Mesothelial cell of epicardium (in vitro differentiated cells): ENCODE measurements around the gene ANKRD18B. TPM values are rescaled to one million over a fixed set of nuclear protein-coding genes. Genes with fewer than 3 reads are reported as not detected.
"Not testable (repeated sequence)": the region's sequence is repeated elsewhere in the genome, so short reads cannot be mapped to it uniquely, and the experiment has no call there.

Experiments used
- DNase-seq, 2 experiments: peaks; one replicate each; pipeline ENCODE4 v3.0.0; 2021; ENCODE audit warnings: low spot score in 2 of 2; ENCODE audit not compliant: unreplicated experiment in 2 of 2
- H3K27ac Mint-ChIP-seq: 2 replicates; pipeline ENCODE4 v1.8.0; 2021; ENCODE audit warnings: mixed read lengths
- H3K27me3 Mint-ChIP-seq: 2 replicates; pipeline ENCODE4 v1.8.0; 2021; ENCODE audit warnings: low read depth, mixed read lengths
- H3K36me3 Mint-ChIP-seq: 2 replicates; pipeline ENCODE4 v1.8.0; 2021; ENCODE audit warnings: mixed read lengths
- H3K4me1 Mint-ChIP-seq: 2 replicates; pipeline ENCODE4 v1.8.0; 2021; ENCODE audit warnings: mixed read lengths
- H3K4me3 Mint-ChIP-seq: 2 replicates; pipeline ENCODE4 v1.8.0; 2021; ENCODE audit warnings: mild to moderate bottlenecking, moderate library complexity, mixed read lengths
- H3K9me3 Mint-ChIP-seq: 2 replicates; pipeline ENCODE4 v1.8.0; 2021; ENCODE audit warnings: mixed read lengths
- total RNA-seq: library from RNA; stranded (reverse); gene quantifications from 3 replicates; pipeline ENCODE4 v1.2.1, GENCODE V29; 2021

Gene ANKRD18B
- total RNA-seq, 1 donor from 2014 or later, result 1.6 TPM

- H3K27ac Mint-ChIP-seq, DNase-seq, H3K9me3 Mint-ChIP-seq, H3K4me3 Mint-ChIP-seq, H3K36me3 Mint-ChIP-seq, H3K27me3 Mint-ChIP-seq: not testable (repeated sequence)
- peaks cover 17% of the 10 kb centered on the region for H3K4me1 Mint-ChIP-seq
Measured at GRCh38 chr9:33551183-33551582, 27.1 kb downstream of the ANKRD18B start.

DNA sequence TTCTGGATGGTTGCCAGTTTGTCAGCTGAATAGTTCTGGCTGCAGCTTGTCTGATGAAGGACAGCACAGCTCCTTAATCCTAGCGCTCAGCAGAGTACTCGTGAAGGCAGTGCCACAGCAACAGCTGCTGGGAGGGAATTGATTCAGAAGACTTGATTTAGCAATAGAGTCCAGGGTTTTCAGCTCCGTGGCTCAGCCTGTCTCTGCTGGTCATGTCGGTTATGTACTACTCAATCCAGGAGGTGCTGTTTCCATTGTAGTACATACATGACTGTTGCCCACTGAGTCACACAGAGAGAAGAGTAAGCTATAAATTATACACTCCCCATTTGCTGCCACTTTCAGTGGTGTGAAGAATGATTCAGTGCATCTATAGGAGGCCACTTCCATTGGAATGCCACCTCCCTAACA, 28.3 kb downstream of the ANKRD18B start:
- not testable (repeated sequence) for H3K27ac Mint-ChIP-seq, H3K4me3 Mint-ChIP-seq, H3K36me3 Mint-ChIP-seq, DNase-seq, H3K9me3 Mint-ChIP-seq, H3K27me3 Mint-ChIP-seq
- peaks cover 17% of the 10 kb centered on the region for H3K4me1 Mint-ChIP-seq

- H3K27me3 Mint-ChIP-seq, H3K4me3 Mint-ChIP-seq, H3K4me1 Mint-ChIP-seq, H3K27ac Mint-ChIP-seq, H3K9me3 Mint-ChIP-seq, H3K36me3 Mint-ChIP-seq, DNase-seq: not testable (repeated sequence)
Measured at GRCh38 chr9:33560217-33560616, 36.2 kb downstream of the ANKRD18B start.

DNA sequence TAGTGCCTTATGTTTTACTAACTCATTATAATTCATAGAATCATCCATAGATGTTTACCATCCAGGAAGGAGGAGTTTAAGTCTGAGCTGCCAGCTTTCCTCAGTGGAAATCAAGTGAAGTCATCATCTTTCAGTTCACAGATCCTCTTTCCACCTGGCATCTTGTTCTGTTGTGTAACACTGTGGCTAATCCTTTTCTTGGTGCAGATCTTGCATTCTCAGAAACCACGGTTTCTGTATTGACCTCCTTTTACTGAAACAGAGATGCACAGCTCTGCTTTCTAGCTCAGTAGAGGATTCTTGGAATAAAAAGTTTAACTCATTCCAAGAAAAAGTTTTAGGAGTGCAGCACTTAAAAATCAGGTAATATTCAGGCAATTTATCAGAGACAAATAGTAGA, 38.1 kb downstream of the ANKRD18B start:
- not testable (repeated sequence) for H3K4me3 Mint-ChIP-seq, H3K27ac Mint-ChIP-seq, DNase-seq, H3K36me3 Mint-ChIP-seq, H3K9me3 Mint-ChIP-seq, H3K4me1 Mint-ChIP-seq, H3K27me3 Mint-ChIP-seq

GRCh38 chr9:33567776-33568175, 43.7 kb downstream of the ANKRD18B start:
- H3K4me3 Mint-ChIP-seq, H3K27me3 Mint-ChIP-seq, H3K36me3 Mint-ChIP-seq, H3K27ac Mint-ChIP-seq, H3K4me1 Mint-ChIP-seq, DNase-seq, H3K9me3 Mint-ChIP-seq: not testable (repeated sequence)

GRCh38 chr9:33577786-33578185, 53.7 kb downstream of the ANKRD18B start:
- not testable (repeated sequence) for DNase-seq

DNA sequence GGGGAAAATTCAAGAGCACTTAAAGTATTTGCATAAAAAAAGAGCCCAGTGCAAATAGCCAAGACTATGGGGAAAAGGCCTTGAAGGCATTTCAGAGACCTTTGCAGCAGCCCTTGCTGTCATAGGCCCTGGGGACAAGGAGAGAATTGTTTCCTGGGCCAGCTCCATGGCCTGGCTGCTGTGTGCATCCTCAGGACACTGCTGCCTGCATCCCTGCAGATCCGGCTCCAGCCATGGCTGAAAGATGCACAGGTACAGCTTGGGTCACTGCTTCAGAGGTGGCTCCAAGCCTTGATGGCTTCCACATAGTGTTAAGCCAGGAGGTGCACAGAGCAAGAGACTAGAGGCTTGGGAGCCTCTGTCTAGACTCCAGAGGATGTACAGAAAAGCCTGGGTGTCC, 55.9 kb downstream of the ANKRD18B start:
- not testable (repeated sequence) for H3K4me3 Mint-ChIP-seq, H3K36me3 Mint-ChIP-seq, H3K9me3 Mint-ChIP-seq, H3K27ac Mint-ChIP-seq, DNase-seq, H3K4me1 Mint-ChIP-seq, H3K27me3 Mint-ChIP-seq

More at GRCh38 chr9:33577786-33578185, 53.7 kb downstream of the ANKRD18B start:
- not testable (repeated sequence) for H3K36me3 Mint-ChIP-seq, H3K4me1 Mint-ChIP-seq, H3K9me3 Mint-ChIP-seq, H3K4me3 Mint-ChIP-seq, H3K27ac Mint-ChIP-seq, H3K27me3 Mint-ChIP-seq

DNA sequence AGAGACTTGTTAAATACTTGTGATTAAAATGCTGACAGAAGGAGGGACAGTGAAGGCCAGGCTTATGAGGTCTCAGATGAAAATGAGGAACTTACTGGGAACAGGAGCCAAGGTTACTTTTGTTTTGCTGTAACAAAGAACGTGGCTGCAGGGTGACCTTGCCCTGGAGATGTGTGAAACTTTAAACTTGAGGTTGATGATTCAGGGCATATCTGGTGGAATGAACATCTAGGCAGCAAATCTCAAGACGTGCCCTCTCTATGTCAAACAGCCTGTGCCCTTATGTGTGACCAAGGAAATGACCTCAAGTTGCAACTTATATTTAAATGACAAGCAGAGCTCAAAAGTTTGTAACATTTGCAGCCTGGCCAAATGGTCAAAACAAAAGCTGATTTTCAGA, 58.6 kb downstream of the ANKRD18B start:
- peaks cover 11% of the 10 kb centered on the region for H3K27me3 Mint-ChIP-seq
- DNase-seq, H3K36me3 Mint-ChIP-seq, H3K27ac Mint-ChIP-seq, H3K4me1 Mint-ChIP-seq, H3K4me3 Mint-ChIP-seq, H3K9me3 Mint-ChIP-seq: not testable (repeated sequence)

DNA sequence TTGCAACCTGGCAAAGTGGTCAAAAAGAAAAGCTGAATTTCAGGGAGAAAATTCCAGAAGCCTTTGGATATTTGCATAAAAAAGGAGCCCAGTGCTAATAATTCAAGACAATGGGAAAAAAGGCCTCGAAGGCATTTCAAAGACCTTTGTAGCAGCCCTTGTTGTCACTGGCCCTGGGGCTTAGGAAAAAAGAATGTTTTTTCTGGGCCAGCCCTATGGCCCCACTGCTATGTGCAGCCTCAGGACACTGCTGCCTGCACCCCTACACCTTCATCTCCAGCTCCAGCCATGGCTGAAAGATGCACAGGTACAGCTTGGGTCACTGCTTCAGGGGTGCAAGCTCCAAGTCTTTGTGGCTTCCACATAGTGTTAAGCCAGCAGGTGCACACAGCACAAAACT, 62.1 kb downstream of the ANKRD18B start:
- not testable (repeated sequence) for H3K4me1 Mint-ChIP-seq, DNase-seq, H3K4me3 Mint-ChIP-seq, H3K9me3 Mint-ChIP-seq, H3K36me3 Mint-ChIP-seq, H3K27ac Mint-ChIP-seq
- peaks cover 13% of the 10 kb centered on the region for H3K27me3 Mint-ChIP-seq

DNA sequence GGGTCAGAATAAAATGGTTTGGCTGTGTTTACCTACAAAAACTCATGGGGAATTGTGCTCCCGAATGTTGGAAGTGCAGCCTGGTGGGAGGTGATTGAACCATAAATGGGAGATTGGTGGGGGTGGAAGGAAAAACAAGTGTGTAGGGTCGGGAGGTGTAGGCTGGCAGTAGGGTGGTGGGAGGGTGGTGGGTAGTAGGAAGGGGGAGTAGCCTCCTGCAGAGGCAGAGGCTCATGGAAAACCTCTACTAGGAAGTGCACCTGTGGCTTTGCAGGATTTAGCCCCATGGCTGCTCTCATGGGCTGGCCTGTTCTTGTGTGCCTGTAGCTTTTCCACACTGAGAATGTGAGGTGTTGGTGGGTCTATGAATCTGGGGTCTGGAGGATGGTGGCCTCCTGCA, 63.7 kb downstream of the ANKRD18B start:
- not testable (repeated sequence) for H3K4me3 Mint-ChIP-seq, H3K27ac Mint-ChIP-seq, DNase-seq, H3K36me3 Mint-ChIP-seq, H3K4me1 Mint-ChIP-seq, H3K9me3 Mint-ChIP-seq
- H3K27me3 Mint-ChIP-seq, result peaks cover 17% of the 10 kb centered on the region

DNA sequence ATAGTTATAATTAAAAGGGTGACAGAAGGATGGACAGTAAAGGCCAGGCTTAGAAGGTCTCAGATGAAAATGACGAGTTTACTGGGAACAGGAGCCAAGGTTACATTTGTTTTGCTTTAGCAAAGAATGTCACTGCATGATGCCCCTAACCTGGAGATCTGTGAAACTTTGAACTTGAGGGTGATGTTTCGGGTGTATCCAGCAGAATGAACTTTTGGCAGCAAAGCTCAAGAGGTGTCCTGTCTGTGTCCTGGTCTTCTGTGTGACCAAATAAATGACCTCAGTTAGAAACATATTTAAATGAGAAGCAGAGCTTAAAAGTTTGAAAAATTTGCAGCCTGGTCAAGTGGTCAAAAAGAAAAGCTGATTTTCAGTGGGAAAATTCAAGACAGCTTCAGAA, 64.8 kb downstream of the ANKRD18B start:
- DNase-seq, H3K9me3 Mint-ChIP-seq, H3K27ac Mint-ChIP-seq, H3K36me3 Mint-ChIP-seq, H3K4me3 Mint-ChIP-seq, H3K4me1 Mint-ChIP-seq: not testable (repeated sequence)
- H3K27me3 Mint-ChIP-seq, result peaks cover 23% of the 10 kb centered on the region

DNA sequence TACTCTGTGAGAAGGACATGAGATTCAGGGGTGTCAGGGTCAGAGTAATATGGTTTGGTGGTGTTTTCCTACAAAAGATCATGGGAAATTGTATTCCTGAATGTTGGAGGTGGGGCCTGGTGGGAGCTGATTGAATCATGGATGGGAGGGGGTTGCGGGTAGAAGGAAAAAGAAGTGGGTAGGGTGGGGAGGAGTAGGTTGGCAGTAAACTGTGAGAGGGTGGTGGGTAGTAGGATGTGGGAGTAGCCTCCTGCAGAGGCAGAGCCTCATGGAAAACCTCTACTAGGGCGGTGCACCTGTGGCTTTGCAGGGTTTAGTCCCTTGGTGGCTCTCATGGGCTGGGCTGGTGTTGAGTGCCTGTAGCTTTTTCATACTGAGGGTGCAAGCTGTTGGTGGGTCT, 66.8 kb downstream of the ANKRD18B start:
- H3K36me3 Mint-ChIP-seq, H3K4me1 Mint-ChIP-seq, H3K27ac Mint-ChIP-seq, H3K9me3 Mint-ChIP-seq, DNase-seq, H3K4me3 Mint-ChIP-seq: not testable (repeated sequence)
- peaks cover 25% of the 10 kb centered on the region for H3K27me3 Mint-ChIP-seq

DNA sequence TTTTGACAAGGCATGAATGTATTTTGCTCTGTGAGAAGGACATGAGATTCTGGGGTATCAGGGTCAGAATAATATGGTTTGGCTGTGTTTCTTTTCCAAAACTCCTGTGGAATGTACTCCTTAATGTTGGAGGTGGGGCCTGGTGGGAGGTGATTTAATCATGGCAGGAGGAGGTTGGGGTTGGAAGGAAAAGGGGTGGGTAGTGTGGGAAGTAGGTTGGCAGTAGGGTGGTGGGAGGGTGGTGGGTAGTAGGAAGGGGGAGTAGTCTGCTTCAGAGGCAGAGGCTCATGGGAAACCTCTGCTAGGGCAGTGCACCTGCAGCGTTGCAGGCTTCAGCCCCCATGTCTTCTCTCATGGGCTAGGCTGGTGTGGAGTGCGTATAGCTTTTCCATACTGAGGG, 72.9 kb downstream of the ANKRD18B start:
- H3K27ac Mint-ChIP-seq, DNase-seq, H3K4me3 Mint-ChIP-seq, H3K9me3 Mint-ChIP-seq, H3K36me3 Mint-ChIP-seq, H3K4me1 Mint-ChIP-seq: not testable (repeated sequence)
- H3K27me3 Mint-ChIP-seq, result peaks cover 14% of the 10 kb centered on the region

DNA sequence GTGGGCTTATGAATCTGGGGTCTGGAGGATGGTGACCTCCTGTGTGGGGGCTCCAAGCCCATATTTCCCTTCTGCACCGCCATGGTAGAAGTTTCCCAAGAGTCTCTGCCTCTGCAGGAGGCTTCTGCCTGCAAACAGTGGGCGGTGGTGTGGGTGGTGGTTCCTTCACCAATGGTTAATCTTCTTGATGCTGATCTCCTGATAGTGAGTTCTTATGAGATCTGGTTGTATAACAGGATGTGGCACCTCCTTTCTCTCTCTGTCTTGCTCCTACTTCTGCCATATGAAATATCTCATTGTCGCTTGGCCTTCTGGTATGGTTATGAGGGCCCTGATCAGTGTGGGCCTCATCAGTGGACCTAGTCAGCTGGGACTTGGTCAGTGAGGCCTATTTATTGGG, 73.3 kb downstream of the ANKRD18B start:
- H3K4me1 Mint-ChIP-seq, H3K4me3 Mint-ChIP-seq, H3K36me3 Mint-ChIP-seq, DNase-seq, H3K9me3 Mint-ChIP-seq, H3K27ac Mint-ChIP-seq: not testable (repeated sequence)
- peaks cover 14% of the 10 kb centered on the region for H3K27me3 Mint-ChIP-seq

DNA sequence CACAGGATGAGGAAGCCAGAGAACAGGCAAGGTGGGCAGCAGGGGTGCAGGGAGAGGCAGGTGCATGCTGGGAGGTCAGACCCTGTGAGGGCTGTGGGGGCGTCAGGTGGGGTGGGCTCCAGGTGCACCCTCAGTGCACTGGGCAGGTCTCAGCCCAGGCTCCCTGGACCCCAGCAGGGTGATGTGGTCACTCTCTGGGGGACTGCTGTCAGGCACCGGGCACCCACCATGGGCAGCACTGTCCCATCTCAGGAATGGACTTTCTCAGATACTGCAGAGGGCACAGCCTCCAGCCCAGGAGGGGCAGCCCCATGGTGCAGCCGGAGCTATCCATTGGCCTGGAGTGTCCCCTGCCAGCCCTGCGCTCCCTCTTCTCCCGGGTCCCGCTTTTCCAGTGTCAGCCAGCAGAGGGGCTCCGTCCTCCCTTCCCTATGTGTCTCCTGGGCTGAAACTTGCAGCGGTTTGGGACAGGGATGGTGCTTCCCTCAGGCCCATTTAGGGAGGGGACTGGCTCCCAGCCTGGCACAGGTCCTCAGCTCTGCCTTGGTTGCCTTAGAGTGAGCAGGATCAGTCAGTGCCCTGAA, 74.8 kb downstream of the ANKRD18B start:
- not testable (repeated sequence) for H3K27ac Mint-ChIP-seq, H3K9me3 Mint-ChIP-seq, H3K4me3 Mint-ChIP-seq, DNase-seq, H3K27me3 Mint-ChIP-seq, H3K36me3 Mint-ChIP-seq, H3K4me1 Mint-ChIP-seq
